NCI-H2107 treated with DMSO at 0.1 percent for 48 hours (cell line): ENCODE data around the gene FAM174A.

Experiments used
- DNase-seq: peaks from one replicate; lab custom pipeline; 2025; ENCODE audit not compliant: unreplicated experiment; lab: John Stamatoyannopoulos, UW

Gene FAM174A

GRCh38 chr5:100535060-100536005 is at the start of gene FAM174A:
Gene FAM174A, plus strand, starts transcription at chr5:100535374. Its CDS starts 157 bp downstream, at chr5:100535531.
- DNase-seq: peak; percentile 85

- no peak for DNase-seq
Measured at GRCh38 chr5:100493996-100494395, 41.2 kb upstream of the FAM174A start.

- no peak for DNase-seq
Measured at GRCh38 chr5:100496296-100496695, 38.9 kb upstream of the FAM174A start.

GRCh38 chr5:100502684-100503083 is 32.5 kb upstream of the FAM174A start:
- DNase-seq: no peak

GRCh38 chr5:100505984-100506670 is 29.0 kb upstream of the FAM174A start:
- no peak for DNase-seq

GRCh38 chr5:100516285-100516684 is 18.9 kb upstream of the FAM174A start:
- DNase-seq: no peak

GRCh38 chr5:100517301-100517974 is 17.7 kb upstream of the FAM174A start:
- DNase-seq: peak; percentile 97

GRCh38 chr5:100518377-100518776 is 16.8 kb upstream of the FAM174A start:
- no peak for DNase-seq

- no peak for DNase-seq
Measured at GRCh38 chr5:100519075-100519474, 16.1 kb upstream of the FAM174A start.

- DNase-seq: no peak
Measured at GRCh38 chr5:100520348-100520747, 14.8 kb upstream of the FAM174A start.

GRCh38 chr5:100537946-100538345 is 2.8 kb downstream of the FAM174A start:
- no peak for DNase-seq

- DNase-seq: no peak
Measured at GRCh38 chr5:100539519-100539918, 4.3 kb downstream of the FAM174A start.

GRCh38 chr5:100542086-100542485 is 6.9 kb downstream of the FAM174A start:
- DNase-seq: no peak

GRCh38 chr5:100546001-100546400 is 10.8 kb downstream of the FAM174A start:
- no peak for DNase-seq

GRCh38 chr5:100550531-100551051 is 15.4 kb downstream of the FAM174A start:
- no peak for DNase-seq

GRCh38 chr5:100551183-100551582 is 16.0 kb downstream of the FAM174A start:
- no peak for DNase-seq

GRCh38 chr5:100553209-100553608 is 18.0 kb downstream of the FAM174A start:
- DNase-seq: no peak

GRCh38 chr5:100560860-100561259 is 25.7 kb downstream of the FAM174A start:
- no peak for DNase-seq

GRCh38 chr5:100562821-100563220 is 27.6 kb downstream of the FAM174A start:
- DNase-seq: no peak

GRCh38 chr5:100566382-100567141 is 31.4 kb downstream of the FAM174A start:
- no peak for DNase-seq

- no peak for DNase-seq
Measured at GRCh38 chr5:100574716-100575115, 39.5 kb downstream of the FAM174A start.
